HepG2 (cell line): ENCODE data around the gene PLOD3. TPM values are rescaled to one million over a fixed set of nuclear protein-coding genes. Genes with fewer than 3 reads are reported as not detected.

ENCODE experiments used
- CEBPB ChIP-seq: IDR thresholded peaks from 2 replicates; pipeline ENCODE4 v1.6.1; 2011; ENCODE audit warnings: low read depth, low read length, improper control_type of control experiment, borderline replicate concordance
- HNRNPK ChIP-seq: fragments of 200-400 bp; formaldehyde crosslinking; IDR thresholded peaks from 2 replicates; pipeline ENCODE4 v1.6.1; 2018; ENCODE audit warnings: low read length, low read depth, moderate library complexity, mild to moderate bottlenecking; ENCODE audit not compliant: poor library complexity, severe bottlenecking
- HNRNPLL ChIP-seq: fragments of 200-400 bp; formaldehyde crosslinking; IDR thresholded peaks from 2 replicates; pipeline ENCODE4 v1.6.1; 2017; ENCODE audit warnings: mild to moderate bottlenecking, low read depth, low read length; ENCODE audit not compliant: poor library complexity, severe bottlenecking
- HOXA7 ChIP-seq: sonication (generic); formaldehyde crosslinking; IDR thresholded peaks from 2 replicates; pipeline ENCODE4 v1.8.1; 2022; ENCODE audit warnings: mild to moderate bottlenecking, missing genetic modification reagents, moderate library complexity
- KAT7 ChIP-seq: IDR thresholded peaks from 2 replicates; pipeline ENCODE4 v1.6.1; 2018; ENCODE audit warnings: borderline replicate concordance, missing compliant biosample characterization
- KAT8 ChIP-seq: IDR thresholded peaks from 2 replicates; pipeline ENCODE4 v1.6.1; 2016; ENCODE audit warnings: missing genetic modification reagents, missing compliant biosample characterization
- MLLT10 ChIP-seq: sonication (generic); formaldehyde crosslinking; IDR thresholded peaks from 2 replicates; pipeline ENCODE4 v1.4.0; 2020; ENCODE audit warnings: missing genetic modification reagents
- NFIC ChIP-seq: IDR thresholded peaks from 2 replicates; pipeline ENCODE4 v1.6.1; 2012; ENCODE audit warnings: mild to moderate bottlenecking, low read length, inconsistent platforms
- NKX3-1 ChIP-seq: sonication (generic); formaldehyde crosslinking; IDR thresholded peaks from 2 replicates; pipeline ENCODE4 v1.5.0; 2020; ENCODE audit warnings: missing genetic modification reagents
- NR1H2 ChIP-seq: sonication (generic); formaldehyde crosslinking; IDR thresholded peaks from 2 replicates; pipeline ENCODE4 v1.8.1; 2022; ENCODE audit warnings: low read depth, missing genetic modification reagents, borderline replicate concordance
- POGK ChIP-seq: sonication (generic); formaldehyde crosslinking; conservative IDR thresholded peaks from 2 replicates; pipeline ENCODE4 v1.8.0; 2022; ENCODE audit warnings: mild to moderate bottlenecking, moderate library complexity, missing genetic modification reagents
- SMARCE1 ChIP-seq: fragments of 450-650 bp; IDR thresholded peaks from 2 replicates; pipeline ENCODE4 v1.6.1; 2017; ENCODE audit warnings: borderline replicate concordance
- SPEN ChIP-seq: sonication (generic); formaldehyde crosslinking; IDR thresholded peaks from 2 replicates; pipeline ENCODE4 v1.5.1; 2020; ENCODE audit warnings: low read depth, mild to moderate bottlenecking, missing genetic modification reagents
- TAF15 ChIP-seq: fragments of 200-400 bp; formaldehyde crosslinking; IDR thresholded peaks from one replicate; pipeline ENCODE4 v1.6.1; 2018; ENCODE audit warnings: mild to moderate bottlenecking, low read depth, low read length; ENCODE audit not compliant: poor library complexity, severe bottlenecking
- TRIM22 ChIP-seq: fragments of 450-650 bp; IDR thresholded peaks from 2 replicates; pipeline ENCODE4 v1.6.1; 2017
- ZBTB7B ChIP-seq: sonication (generic); formaldehyde crosslinking; IDR thresholded peaks from 2 replicates; pipeline ENCODE4 v1.4.0; 2020; ENCODE audit warnings: missing genetic modification reagents
- ZNF337 ChIP-seq: sonication (generic); formaldehyde crosslinking; IDR thresholded peaks from 2 replicates; pipeline ENCODE4 v1.5.1; 2020; ENCODE audit warnings: missing genetic modification reagents, low read depth, mild to moderate bottlenecking, borderline replicate concordance
- ZSCAN31 ChIP-seq: sonication (generic); formaldehyde crosslinking; IDR thresholded peaks from 2 replicates; pipeline ENCODE4 v1.5.0; 2020; ENCODE audit warnings: low read depth, mild to moderate bottlenecking, missing genetic modification reagents
- ZZZ3 ChIP-seq: sonication (generic); formaldehyde crosslinking; IDR thresholded peaks from 2 replicates; pipeline ENCODE4 v1.4.0; 2020; ENCODE audit warnings: missing genetic modification reagents, mild to moderate bottlenecking, borderline replicate concordance
- polyA plus RNA-seq, 8 experiments: library from polyadenylated mRNA; depleted of rRNA in 3 of 8; stranded (reverse) in 7 of 8; unstranded in 1 of 8; fragments of >200 nt; fragmentation: Illumina TruSeq in 4 of 8; extraction: Trizol in 4 of 8; gene quantifications; 2 replicates each; pipeline versions ENCODE4 v1.2.1 to v1.2.3, GENCODE V29; 2011 to 2016; ENCODE audit warnings: low read depth in 4 of 8, missing spikeins in 1 of 8, mixed read lengths in 1 of 8; ENCODE audit not compliant: insufficient read depth in 1 of 8
- total RNA-seq, 5 experiments: library from RNA; depleted of rRNA; stranded (reverse); fragments of >200 nt; fragmentation: Illumina TruSeq; extraction: Trizol; gene quantifications; 2 replicates each; pipeline ENCODE4 v1.2.3, GENCODE V29; 2016; ENCODE audit warnings: low read depth in 1 of 5
- TF ChIP-seq, protein P1 (sequence below): sonication (generic); formaldehyde crosslinking; conservative IDR thresholded peaks from 2 replicates; pipeline ENCODE4 v1.4.0; 2020; ENCODE audit warnings: missing genetic modification reagents
- TF ChIP-seq, protein P2 (sequence below): sonication (generic); formaldehyde crosslinking; IDR thresholded peaks from 2 replicates; pipeline ENCODE4 v1.5.0; 2020; ENCODE audit warnings: missing genetic modification reagents
- TF ChIP-seq, protein P3 (sequence below): sonication (generic); formaldehyde crosslinking; IDR thresholded peaks from 2 replicates; pipeline ENCODE4 v1.5.1; 2020; ENCODE audit warnings: missing genetic modification reagents, mild to moderate bottlenecking, borderline replicate concordance

Gene PLOD3
- total and polyA plus RNA-seq, 2 of the 13 experiments (the other 11 are each of a cell fraction or from before 2014, with no cell fraction given) = 65.8 to 67.4 TPM

- peak; percentile 54; the same call in 1 of the 2 replicates for TF ChIP-seq NKX3-1
- TF ChIP-seq HOXA7 = no peak
- TF ChIP-seq MLLT10 (CRISPR knock-in tag) = no peak
- TF ChIP-seq POGK (CRISPR knock-in tag) = no peak
- no peak for TF ChIP-seq ZNF337 (CRISPR knock-in tag)
- no peak for TF ChIP-seq NR1H2
- TF ChIP-seq KAT8 (CRISPR knock-in tag) = peak; percentile 84
- peak; percentile 1 for TF ChIP-seq HNRNPLL
- no peak for TF ChIP-seq ZZZ3 (CRISPR knock-in tag)
- TF ChIP-seq, protein P1, sequence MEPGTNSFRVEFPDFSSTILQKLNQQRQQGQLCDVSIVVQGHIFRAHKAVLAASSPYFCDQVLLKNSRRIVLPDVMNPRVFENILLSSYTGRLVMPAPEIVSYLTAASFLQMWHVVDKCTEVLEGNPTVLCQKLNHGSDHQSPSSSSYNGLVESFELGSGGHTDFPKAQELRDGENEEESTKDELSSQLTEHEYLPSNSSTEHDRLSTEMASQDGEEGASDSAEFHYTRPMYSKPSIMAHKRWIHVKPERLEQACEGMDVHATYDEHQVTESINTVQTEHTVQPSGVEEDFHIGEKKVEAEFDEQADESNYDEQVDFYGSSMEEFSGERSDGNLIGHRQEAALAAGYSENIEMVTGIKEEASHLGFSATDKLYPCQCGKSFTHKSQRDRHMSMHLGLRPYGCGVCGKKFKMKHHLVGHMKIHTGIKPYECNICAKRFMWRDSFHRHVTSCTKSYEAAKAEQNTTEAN (CRISPR knock-in tag) = 0 out of 2 replicates have a peak, but pooled peaks have one; percentile 38
- TF ChIP-seq HNRNPK = no peak
- TF ChIP-seq SPEN (CRISPR knock-in tag) = no peak; the same call in none of the 2 replicates
- TF ChIP-seq SMARCE1 = no peak
- no peak for TF ChIP-seq NFIC
- peak; percentile 70; the same call in 1 of the 2 replicates for TF ChIP-seq ZBTB7B (CRISPR knock-in tag)
- peak; percentile 65; the same call in 1 of the 2 replicates for TF ChIP-seq KAT7 (CRISPR knock-in tag)
- TF ChIP-seq TRIM22 = no peak
- TF ChIP-seq TAF15 = peak; percentile 67
- no peak for TF ChIP-seq CEBPB
- TF ChIP-seq, protein P2, sequence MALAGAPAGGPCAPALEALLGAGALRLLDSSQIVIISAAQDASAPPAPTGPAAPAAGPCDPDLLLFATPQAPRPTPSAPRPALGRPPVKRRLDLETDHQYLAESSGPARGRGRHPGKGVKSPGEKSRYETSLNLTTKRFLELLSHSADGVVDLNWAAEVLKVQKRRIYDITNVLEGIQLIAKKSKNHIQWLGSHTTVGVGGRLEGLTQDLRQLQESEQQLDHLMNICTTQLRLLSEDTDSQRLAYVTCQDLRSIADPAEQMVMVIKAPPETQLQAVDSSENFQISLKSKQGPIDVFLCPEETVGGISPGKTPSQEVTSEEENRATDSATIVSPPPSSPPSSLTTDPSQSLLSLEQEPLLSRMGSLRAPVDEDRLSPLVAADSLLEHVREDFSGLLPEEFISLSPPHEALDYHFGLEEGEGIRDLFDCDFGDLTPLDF = no peak
- TF ChIP-seq, protein P3, sequence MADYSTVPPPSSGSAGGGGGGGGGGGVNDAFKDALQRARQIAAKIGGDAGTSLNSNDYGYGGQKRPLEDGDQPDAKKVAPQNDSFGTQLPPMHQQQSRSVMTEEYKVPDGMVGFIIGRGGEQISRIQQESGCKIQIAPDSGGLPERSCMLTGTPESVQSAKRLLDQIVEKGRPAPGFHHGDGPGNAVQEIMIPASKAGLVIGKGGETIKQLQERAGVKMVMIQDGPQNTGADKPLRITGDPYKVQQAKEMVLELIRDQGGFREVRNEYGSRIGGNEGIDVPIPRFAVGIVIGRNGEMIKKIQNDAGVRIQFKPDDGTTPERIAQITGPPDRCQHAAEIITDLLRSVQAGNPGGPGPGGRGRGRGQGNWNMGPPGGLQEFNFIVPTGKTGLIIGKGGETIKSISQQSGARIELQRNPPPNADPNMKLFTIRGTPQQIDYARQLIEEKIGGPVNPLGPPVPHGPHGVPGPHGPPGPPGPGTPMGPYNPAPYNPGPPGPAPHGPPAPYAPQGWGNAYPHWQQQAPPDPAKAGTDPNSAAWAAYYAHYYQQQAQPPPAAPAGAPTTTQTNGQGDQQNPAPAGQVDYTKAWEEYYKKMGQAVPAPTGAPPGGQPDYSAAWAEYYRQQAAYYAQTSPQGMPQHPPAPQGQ (CRISPR knock-in tag) = 0 out of 2 replicates have a peak, but pooled peaks have one; percentile 7
- TF ChIP-seq ZSCAN31 (CRISPR knock-in tag) = peak; percentile 18; the same call in 1 of the 2 replicates
These were observed 27.2 kb upstream of the PLOD3 start, which contains the start of gene FIS1 (continued) for GRCh38 chr7:101244375-101245146.
